Peyer's patch (tissue), 4 donors: Measurements from ENCODE around the gene CYBB. TPM values are rescaled to one million over a fixed set of nuclear protein-coding genes. Genes with fewer than 3 reads are reported as not detected.
A peak's percentile ranks its signal among the peaks of the same experiment; 100 is the strongest.

ENCODE experiments used
- DNase-seq, 3 donors: peaks; one replicate each; pipeline ENCODE4 v3.0.0-alpha.2; 2017 to 2019
- H3K27ac ChIP-seq, 4 donors: fragments of 200-600 bp; sonication (generic); one replicate each; pipeline ENCODE4 v1.5.1; 2016 to 2019
- H3K27me3 ChIP-seq, 2 donors: fragments of 200-600 bp; sonication (generic); one replicate each; pipeline ENCODE4 v1.5.1; 2019
- H3K36me3 ChIP-seq, 3 donors: fragments of 200-600 bp; sonication (generic); one replicate each; pipeline ENCODE4 v1.5.1; 2016 to 2019
- H3K4me1 ChIP-seq, 4 donors: fragments of 200-600 bp; sonication (generic); one replicate each; pipeline ENCODE4 v1.5.1; 2016 to 2019
- H3K4me3 ChIP-seq, 4 donors: fragments of 200-600 bp; sonication (generic); 1 replicate in 3 of 4; 2 replicates in 1 of 4; pipeline ENCODE4 v1.5.1; 2016 to 2019; ENCODE audit warnings: mild to moderate bottlenecking in 1 of 4
- H3K9me3 ChIP-seq, 4 donors: fragments of 200-600 bp; sonication (generic); one replicate each; pipeline ENCODE4 v1.5.1; 2016 to 2019; ENCODE audit warnings: mild to moderate bottlenecking in 1 of 4
- CTCF ChIP-seq, 6 experiments: fragments of 450-650 bp in 4 of 6; fragments of 200-600 bp in 2 of 6; sonication (generic) in 1 of 6; IDR thresholded peaks; one replicate each; pipeline ENCODE4 v1.5.1; 2017 to 2019; ENCODE audit warnings: antibody characterized with exemption in 6 of 6, mild to moderate bottlenecking in 3 of 6, moderate library complexity in 1 of 6
- POLR2A ChIP-seq, 2 donors: fragments of 450-650 bp; IDR thresholded peaks; one replicate each; pipeline ENCODE4 v1.5.1; 2017; ENCODE audit warnings: antibody characterized with exemption in 2 of 2, mild to moderate bottlenecking in 2 of 2, moderate library complexity in 2 of 2
- total RNA-seq, 4 donors: library from RNA; depleted of rRNA; stranded (reverse); fragments of >200 nt; gene quantifications; one replicate each; pipeline ENCODE4 v1.1.0, GENCODE V29; 2016

Gene CYBB
- total RNA-seq, 4 donors from 2014 or later: 3.2 to 35.5 (median 6.8) TPM

DNA sequence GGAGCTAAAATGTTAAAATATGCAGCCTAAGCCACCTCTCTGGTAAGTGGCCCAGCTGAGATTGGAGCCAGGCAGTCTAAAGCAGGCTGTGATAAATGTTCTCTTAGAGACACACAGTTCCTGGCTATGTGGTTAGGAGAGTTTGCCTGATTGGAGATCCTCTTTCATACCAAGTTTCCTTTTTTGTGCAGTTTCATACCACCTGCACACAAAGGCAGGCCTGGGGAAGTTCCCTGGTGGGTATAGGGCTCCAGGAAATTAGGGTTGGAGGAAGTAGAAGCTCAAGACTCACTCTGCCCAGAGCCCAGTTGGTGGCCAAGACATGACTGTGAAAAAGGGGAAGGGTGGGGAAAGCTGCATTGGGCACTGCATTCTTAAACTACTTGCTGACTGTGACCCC is 16.9 kb downstream of the CYBB start:
- Histone ChIP-seq H3K9me3 (no peaks in the 10 kb centered on the region), H3K36me3 (no peaks in the 10 kb centered on the region), H3K27ac (peak overlapping the region in 1 of 4 donors; percentile 38), H3K27me3 (no peaks in the 10 kb centered on the region), H3K4me3 (no peak overlapping the region), H3K4me1 (no peaks in the 10 kb centered on the region)
- peak in 2 of 3 donors; percentile 58 to 63 for DNase-seq
- TF ChIP-seq POLR2A (IDR thresholded peaks at IDR 0.05) (no peak), CTCF (IDR thresholded peaks at IDR 0.05) (no peak)

- H3K36me3 ChIP-seq: no peaks in the 10 kb centered on the region
- no peak overlapping the region for H3K4me3 ChIP-seq
- H3K4me1 ChIP-seq: no peaks in the 10 kb centered on the region
- H3K27me3 ChIP-seq: no peaks in the 10 kb centered on the region
- H3K9me3 ChIP-seq: no peaks in the 10 kb centered on the region
- no peak for DNase-seq
- no peak for TF ChIP-seq CTCF (IDR thresholded peaks at IDR 0.05)
- no peak for TF ChIP-seq POLR2A (IDR thresholded peaks at IDR 0.05)
- H3K27ac ChIP-seq: no peak overlapping the region
Observed at GRCh38 chrX:37799936-37800335, 20.1 kb downstream of the CYBB start.

DNA sequence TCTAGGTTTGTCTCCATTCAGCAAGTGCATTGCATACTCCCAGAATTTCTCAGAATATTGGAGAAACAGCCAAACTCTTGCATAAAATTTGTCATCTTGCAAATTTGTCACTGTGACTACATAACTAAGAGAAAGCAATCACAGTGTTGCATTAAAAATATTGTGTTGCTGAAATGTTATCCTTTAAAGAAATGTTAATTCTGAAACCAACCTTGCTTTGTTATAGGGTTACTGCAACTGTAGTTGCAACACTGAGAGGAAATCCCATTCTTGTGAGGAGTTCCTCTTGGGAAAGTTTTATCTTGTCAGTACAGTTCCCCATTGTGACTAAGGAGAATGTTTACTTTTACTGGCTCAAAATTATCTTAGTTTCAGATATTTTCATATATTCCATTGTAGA is 20.9 kb downstream of the CYBB start:
- no peak for DNase-seq
- H3K36me3 ChIP-seq: no peaks in the 10 kb centered on the region
- no peaks in the 10 kb centered on the region for H3K4me1 ChIP-seq
- TF ChIP-seq POLR2A (IDR thresholded peaks at IDR 0.05): no peak
- no peak for TF ChIP-seq CTCF (IDR thresholded peaks at IDR 0.05)
- H3K27ac ChIP-seq: no peak overlapping the region
- H3K4me3 ChIP-seq: no peak overlapping the region
- no peaks in the 10 kb centered on the region for H3K9me3 ChIP-seq
- H3K27me3 ChIP-seq: no peaks in the 10 kb centered on the region

GRCh38 chrX:37802028-37802427 is 22.2 kb downstream of the CYBB start:
- DNase-seq: no peak
- Histone ChIP-seq H3K27ac (no peak overlapping the region), H3K36me3 (no peaks in the 10 kb centered on the region), H3K9me3 (no peaks in the 10 kb centered on the region), H3K4me3 (no peak overlapping the region), H3K4me1 (no peaks in the 10 kb centered on the region), H3K27me3 (no peaks in the 10 kb centered on the region)
- TF ChIP-seq POLR2A (IDR thresholded peaks at IDR 0.05) (no peak), CTCF (IDR thresholded peaks at IDR 0.05) (no peak)

DNA sequence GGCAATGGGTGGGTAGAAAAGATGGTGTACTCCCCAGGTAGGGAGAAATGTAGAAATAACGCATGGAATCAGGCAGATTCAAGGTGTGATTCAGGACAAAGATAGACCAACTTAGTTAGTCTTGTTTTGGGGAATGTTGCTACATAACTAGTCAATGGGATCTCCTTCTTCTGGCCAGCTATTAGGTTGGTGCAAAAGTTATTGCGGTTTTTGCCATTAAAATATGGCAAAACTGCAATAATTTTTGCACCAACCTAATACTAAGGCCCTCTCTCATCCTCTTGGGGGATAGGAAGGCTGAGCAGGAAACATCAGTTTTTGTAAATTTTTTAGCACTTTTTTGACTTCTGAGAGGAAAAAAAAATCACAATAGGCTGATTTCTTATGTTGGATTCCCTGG is 23.2 kb downstream of the CYBB start:
- Histone ChIP-seq H3K4me1 (no peaks in the 10 kb centered on the region), H3K27ac (no peak overlapping the region), H3K9me3 (no peaks in the 10 kb centered on the region), H3K36me3 (no peaks in the 10 kb centered on the region), H3K4me3 (no peak overlapping the region), H3K27me3 (no peaks in the 10 kb centered on the region)
- no peak for DNase-seq
- TF ChIP-seq POLR2A (IDR thresholded peaks at IDR 0.05): no peak
- no peak for TF ChIP-seq CTCF (IDR thresholded peaks at IDR 0.05)

- Histone ChIP-seq H3K4me1 (peaks cover 0 to 4% (median 0%) of the 10 kb centered on the region in 4 donors), H3K4me3 (no peak overlapping the region), H3K27me3 (no peaks in the 10 kb centered on the region), H3K9me3 (no peaks in the 10 kb centered on the region), H3K36me3 (no peaks in the 10 kb centered on the region), H3K27ac (no peak overlapping the region)
- no peak for TF ChIP-seq CTCF (IDR thresholded peaks at IDR 0.05)
- no peak for TF ChIP-seq POLR2A (IDR thresholded peaks at IDR 0.05)
- no peak for DNase-seq
Observed at GRCh38 chrX:37809970-37810369, 30.1 kb downstream of the CYBB start.
